ENCODE data around the gene ZCCHC7. TPM values are rescaled to one million over a fixed set of nuclear protein-coding genes. Genes with fewer than 3 reads are reported as not detected.

ZCCHC7 gene
- total and polyA plus RNA-seq, 5 donors from 2014 or later = 32.3 to 43.6 (median 34.8) TPM

GRCh38 chr9:37229882-37230482 lies 109.6 kb downstream of the ZCCHC7 start:
- DNase-seq (no peak), ATAC-seq (ENCODE audit: low read depth in 2 of 2) (no peak)
- Histone ChIP-seq H3K9me3 (ENCODE audit: control insufficient read depth in 2 of 2, low read length in 2 of 2) (no peaks in the 10 kb centered on the region), H3K36me3 (ENCODE audit: control insufficient read depth, insufficient read depth, low read length) (no peaks in the 10 kb centered on the region), H3K4me1 (ENCODE audit: control insufficient read depth, insufficient read depth, low read length, poor library complexity, severe bottlenecking) (peaks cover 4% of the 10 kb centered on the region), H3K4me3 (ENCODE audit: low read depth, low read length) (no peak overlapping the region), H3K27me3 (ENCODE audit: control insufficient read depth, insufficient read depth, low read length) (no peaks in the 10 kb centered on the region), H3K27ac (ENCODE audit: insufficient read depth, low read length, poor library complexity, severe bottlenecking) (no peak overlapping the region)
- H3K9me3 Mint-ChIP-seq = peaks cover 0 to 4% (median 0%) of the 10 kb centered on the region in 7 donors
- H3K4me3 Mint-ChIP-seq = no peak overlapping the region
- H3K27me3 Mint-ChIP-seq = no peaks in the 10 kb centered on the region
- peaks cover 10% of the 10 kb centered on the region for H3K36me3 Mint-ChIP-seq
- peaks cover 0 to 27% (median 24%) of the 10 kb centered on the region in 4 donors for H3K4me1 Mint-ChIP-seq
- H3K27ac Mint-ChIP-seq = no peak overlapping the region

- H3K27me3 ChIP-seq (ENCODE audit: control insufficient read depth, insufficient read depth, low read length) = no peaks in the 10 kb centered on the region
- peaks cover 16 to 59% (median 40%) of the 10 kb centered on the region in 4 donors for H3K4me1 Mint-ChIP-seq
- no peaks in the 10 kb centered on the region for H3K36me3 ChIP-seq (ENCODE audit: control insufficient read depth, insufficient read depth, low read length)
- H3K4me3 ChIP-seq (ENCODE audit: low read depth, low read length) = no peak overlapping the region
- H3K9me3 Mint-ChIP-seq = peaks cover 0 to 4% (median 0%) of the 10 kb centered on the region in 7 donors
- H3K4me1 ChIP-seq (ENCODE audit: control insufficient read depth, insufficient read depth, low read length, poor library complexity, severe bottlenecking) = peaks cover 3% of the 10 kb centered on the region
- DNase-seq = no peak
- ATAC-seq (ENCODE audit: low read depth in 2 of 2) = no peak
- H3K27ac Mint-ChIP-seq = no peak overlapping the region
- no peaks in the 10 kb centered on the region for H3K27me3 Mint-ChIP-seq
- peaks cover 24% of the 10 kb centered on the region for H3K36me3 Mint-ChIP-seq
- H3K4me3 Mint-ChIP-seq = no peak overlapping the region
- no peaks in the 10 kb centered on the region for H3K9me3 ChIP-seq (ENCODE audit: control insufficient read depth in 2 of 2, low read length in 2 of 2)
- H3K27ac ChIP-seq (ENCODE audit: insufficient read depth, low read length, poor library complexity, severe bottlenecking) = no peak overlapping the region
Observed at GRCh38 chr9:37236822-37237221, 116.4 kb downstream of the ZCCHC7 start.

- peaks cover 18 to 54% (median 36%) of the 10 kb centered on the region in 4 donors for H3K4me1 Mint-ChIP-seq
- peaks cover 0 to 4% (median 0%) of the 10 kb centered on the region in 7 donors for H3K9me3 Mint-ChIP-seq
- Histone ChIP-seq H3K27ac (ENCODE audit: insufficient read depth, low read length, poor library complexity, severe bottlenecking) (no peak overlapping the region), H3K36me3 (ENCODE audit: control insufficient read depth, insufficient read depth, low read length) (no peaks in the 10 kb centered on the region), H3K4me1 (ENCODE audit: control insufficient read depth, insufficient read depth, low read length, poor library complexity, severe bottlenecking) (no peaks in the 10 kb centered on the region), H3K4me3 (ENCODE audit: low read depth, low read length) (no peak overlapping the region), H3K27me3 (ENCODE audit: control insufficient read depth, insufficient read depth, low read length) (no peaks in the 10 kb centered on the region), H3K9me3 (ENCODE audit: control insufficient read depth in 2 of 2, low read length in 2 of 2) (no peaks in the 10 kb centered on the region)
- no peak overlapping the region for H3K4me3 Mint-ChIP-seq
- H3K27ac Mint-ChIP-seq = no peak overlapping the region
- H3K36me3 Mint-ChIP-seq = peaks cover 24% of the 10 kb centered on the region
- ATAC-seq (ENCODE audit: low read depth in 2 of 2) (no peak), DNase-seq (no peak)
- no peaks in the 10 kb centered on the region for H3K27me3 Mint-ChIP-seq
Observed at GRCh38 chr9:37238122-37238521, 117.7 kb downstream of the ZCCHC7 start.

- Mint-ChIP-seq H3K4me1 (peaks cover 18 to 47% (median 29%) of the 10 kb centered on the region in 4 donors), H3K9me3 (peaks cover 0 to 1% (median 0%) of the 10 kb centered on the region in 7 donors), H3K36me3 (peaks cover 15% of the 10 kb centered on the region), H3K4me3 (no peak overlapping the region), H3K27me3 (no peaks in the 10 kb centered on the region), H3K27ac (no peak overlapping the region)
- H3K9me3 ChIP-seq (ENCODE audit: control insufficient read depth in 2 of 2, low read length in 2 of 2) = no peaks in the 10 kb centered on the region
- no peaks in the 10 kb centered on the region for H3K27me3 ChIP-seq (ENCODE audit: control insufficient read depth, insufficient read depth, low read length)
- H3K27ac ChIP-seq (ENCODE audit: insufficient read depth, low read length, poor library complexity, severe bottlenecking) = no peak overlapping the region
- no peaks in the 10 kb centered on the region for H3K36me3 ChIP-seq (ENCODE audit: control insufficient read depth, insufficient read depth, low read length)
- H3K4me1 ChIP-seq (ENCODE audit: control insufficient read depth, insufficient read depth, low read length, poor library complexity, severe bottlenecking) = no peaks in the 10 kb centered on the region
- H3K4me3 ChIP-seq (ENCODE audit: low read depth, low read length) = no peak overlapping the region
- ATAC-seq (ENCODE audit: low read depth in 2 of 2) (no peak), DNase-seq (no peak)
Observed at GRCh38 chr9:37239224-37239859, 119.0 kb downstream of the ZCCHC7 start.

- H3K9me3 Mint-ChIP-seq = no peaks in the 10 kb centered on the region
- no peaks in the 10 kb centered on the region for H3K4me1 ChIP-seq (ENCODE audit: control insufficient read depth, insufficient read depth, low read length, poor library complexity, severe bottlenecking)
- no peaks in the 10 kb centered on the region for H3K27me3 Mint-ChIP-seq
- ATAC-seq (ENCODE audit: low read depth in 2 of 2) (no peak), DNase-seq (no peak)
- no peaks in the 10 kb centered on the region for H3K27me3 ChIP-seq (ENCODE audit: control insufficient read depth, insufficient read depth, low read length)
- H3K36me3 ChIP-seq (ENCODE audit: control insufficient read depth, insufficient read depth, low read length) = no peaks in the 10 kb centered on the region
- no peak overlapping the region for H3K4me3 Mint-ChIP-seq
- no peak overlapping the region for H3K4me3 ChIP-seq (ENCODE audit: low read depth, low read length)
- no peak overlapping the region for H3K27ac Mint-ChIP-seq
- peaks cover 18 to 46% (median 29%) of the 10 kb centered on the region in 4 donors for H3K4me1 Mint-ChIP-seq
- peaks cover 14% of the 10 kb centered on the region for H3K36me3 Mint-ChIP-seq
- H3K9me3 ChIP-seq (ENCODE audit: control insufficient read depth in 2 of 2, low read length in 2 of 2) = no peaks in the 10 kb centered on the region
- no peak overlapping the region for H3K27ac ChIP-seq (ENCODE audit: insufficient read depth, low read length, poor library complexity, severe bottlenecking)
Observed at GRCh38 chr9:37239921-37240320, 119.5 kb downstream of the ZCCHC7 start.

- Histone ChIP-seq H3K9me3 (ENCODE audit: control insufficient read depth in 2 of 2, low read length in 2 of 2) (no peaks in the 10 kb centered on the region), H3K4me3 (ENCODE audit: low read depth, low read length) (no peak overlapping the region), H3K27me3 (ENCODE audit: control insufficient read depth, insufficient read depth, low read length) (no peaks in the 10 kb centered on the region), H3K36me3 (ENCODE audit: control insufficient read depth, insufficient read depth, low read length) (no peaks in the 10 kb centered on the region), H3K4me1 (ENCODE audit: control insufficient read depth, insufficient read depth, low read length, poor library complexity, severe bottlenecking) (no peaks in the 10 kb centered on the region), H3K27ac (ENCODE audit: insufficient read depth, low read length, poor library complexity, severe bottlenecking) (no peak overlapping the region)
- Mint-ChIP-seq H3K27ac (no peak overlapping the region), H3K27me3 (no peaks in the 10 kb centered on the region), H3K9me3 (peaks cover 0 to 3% (median 0%) of the 10 kb centered on the region in 7 donors), H3K4me3 (no peak overlapping the region), H3K36me3 (peaks cover 10% of the 10 kb centered on the region), H3K4me1 (peaks cover 18 to 43% (median 29%) of the 10 kb centered on the region in 4 donors)
- ATAC-seq (ENCODE audit: low read depth in 2 of 2) = no peak
- no peak for DNase-seq
Observed at GRCh38 chr9:37241340-37241739, 121.0 kb downstream of the ZCCHC7 start.

- Mint-ChIP-seq H3K36me3 (peaks cover 7% of the 10 kb centered on the region), H3K9me3 (peaks cover 0 to 3% (median 0%) of the 10 kb centered on the region in 7 donors), H3K4me3 (no peak overlapping the region), H3K4me1 (peaks cover 17 to 38% (median 28%) of the 10 kb centered on the region in 4 donors), H3K27ac (no peak overlapping the region), H3K27me3 (no peaks in the 10 kb centered on the region)
- Histone ChIP-seq H3K4me1 (ENCODE audit: control insufficient read depth, insufficient read depth, low read length, poor library complexity, severe bottlenecking) (no peaks in the 10 kb centered on the region), H3K27ac (ENCODE audit: insufficient read depth, low read length, poor library complexity, severe bottlenecking) (no peak overlapping the region), H3K36me3 (ENCODE audit: control insufficient read depth, insufficient read depth, low read length) (no peaks in the 10 kb centered on the region), H3K27me3 (ENCODE audit: control insufficient read depth, insufficient read depth, low read length) (no peaks in the 10 kb centered on the region), H3K9me3 (ENCODE audit: control insufficient read depth in 2 of 2, low read length in 2 of 2) (no peaks in the 10 kb centered on the region), H3K4me3 (ENCODE audit: low read depth, low read length) (no peak overlapping the region)
- ATAC-seq (ENCODE audit: low read depth in 2 of 2) = no peak
- no peak for DNase-seq
Observed at GRCh38 chr9:37242089-37242488, 121.7 kb downstream of the ZCCHC7 start.

Measured in CD4-positive, CD25-positive, alpha-beta regulatory T cell (primary cell).